ENCODE measurements around the gene MIP. TPM values are rescaled to one million over a fixed set of nuclear protein-coding genes. Genes with fewer than 3 reads are reported as not detected.
"Not testable (repeated sequence)": the region's sequence is repeated elsewhere in the genome, so short reads cannot be mapped to it uniquely, and the experiment has no call there.

Gene MIP
- polyA plus RNA-seq (ENCODE audit: low read depth in 6 of 6), result not detected

DNA sequence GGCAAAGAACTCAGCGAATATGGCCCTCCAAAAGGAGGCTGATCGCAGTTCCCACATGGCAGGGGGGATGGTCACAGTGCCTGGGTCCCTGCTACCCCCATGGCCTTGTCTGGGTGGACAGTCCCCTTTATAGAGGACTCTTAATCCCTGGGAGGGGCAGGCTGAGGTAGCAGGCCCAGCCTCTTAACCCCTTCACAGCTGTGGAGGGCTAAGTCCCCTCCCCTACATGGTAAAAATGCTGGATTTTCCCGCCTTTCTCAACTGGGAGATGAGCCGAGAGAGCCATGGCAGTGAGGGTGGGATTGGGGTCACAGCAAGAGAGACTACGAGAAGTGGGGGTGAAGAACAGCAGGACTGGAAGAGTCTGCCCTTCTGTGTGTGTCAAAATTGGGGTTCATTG, at the start of gene MIP:
TSS of gene MIP (minus strand) at position 101 of the 400 bp plus-strand sequence. CDS start at position 57, 44 bp downstream.
- H3K4me3 Mint-ChIP-seq, result peak within 1 kb of the TSS in 1 of 8 donors; percentile 49
- no peaks in the 10 kb centered on the region for H3K27me3 Mint-ChIP-seq
- no peaks in the 10 kb centered on the region for H3K36me3 Mint-ChIP-seq

DNA sequence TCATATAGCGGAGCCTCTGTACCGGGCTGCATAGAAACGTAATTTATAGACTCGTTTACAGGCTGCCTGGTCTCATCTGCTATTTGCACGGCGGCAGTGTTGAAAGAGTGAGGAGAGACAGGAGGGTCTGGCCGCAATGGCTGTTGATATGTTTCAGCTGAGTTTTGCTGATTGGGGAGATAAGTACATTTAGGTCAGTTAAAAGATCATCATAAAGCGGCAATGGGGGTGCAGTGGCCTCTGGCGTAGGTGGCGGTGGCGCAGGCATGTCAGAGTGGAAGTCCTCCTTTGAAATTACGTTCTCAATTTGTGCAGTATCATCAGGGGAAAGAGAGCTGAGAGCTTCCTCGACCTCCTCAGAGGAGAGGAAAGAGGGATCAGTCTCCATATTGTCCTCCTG, 45.4 kb upstream of the MIP start:
- not testable (repeated sequence) for H3K27ac Mint-ChIP-seq; H3K4me3 Mint-ChIP-seq; ATAC-seq (ENCODE audit: low read depth in 2 of 2); H3K9me3 Mint-ChIP-seq; H3K36me3 Mint-ChIP-seq; DNase-seq; H3K27me3 Mint-ChIP-seq
- peaks cover 0 to 10% (median 9%) of the 10 kb centered on the region in 3 donors for H3K4me1 Mint-ChIP-seq

More for the DNA sequence above, at the start of gene MIP:
- Mint-ChIP-seq H3K27ac (peak within 1 kb of the TSS in 3 of 6 donors; percentile 24 to 53 (median 44)), H3K4me1 (peaks cover 9 to 15% (median 10%) of the 10 kb centered on the region in 3 donors), H3K9me3 (no peaks in the 10 kb centered on the region)
- no peak for ATAC-seq (ENCODE audit: low read depth in 2 of 2)
- no peak for DNase-seq

DNA sequence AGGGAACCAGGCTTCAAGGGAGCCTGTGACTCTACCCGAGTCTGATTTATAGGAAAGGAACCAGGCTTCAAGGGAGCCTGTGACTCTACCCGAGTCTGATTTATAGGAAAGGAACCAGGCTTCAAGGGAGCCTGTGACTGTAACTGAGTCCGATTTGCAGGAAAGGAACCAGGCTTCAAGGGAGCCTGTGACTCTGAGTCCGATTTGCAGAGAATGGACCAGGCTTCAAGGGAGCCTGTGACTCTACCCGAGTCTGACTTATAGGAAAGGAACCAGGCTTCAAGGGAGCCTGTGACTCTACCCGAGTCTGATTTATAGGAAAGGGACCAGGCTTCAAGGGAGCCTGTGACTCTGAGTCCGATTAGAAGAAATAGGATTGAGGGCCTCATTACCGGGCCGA, 45.0 kb upstream of the MIP start:
- H3K27ac Mint-ChIP-seq; H3K36me3 Mint-ChIP-seq; H3K4me3 Mint-ChIP-seq; H3K27me3 Mint-ChIP-seq; H3K9me3 Mint-ChIP-seq; DNase-seq; ATAC-seq (ENCODE audit: low read depth in 2 of 2): not testable (repeated sequence)
- peaks cover 0 to 10% (median 9%) of the 10 kb centered on the region in 3 donors for H3K4me1 Mint-ChIP-seq

DNA sequence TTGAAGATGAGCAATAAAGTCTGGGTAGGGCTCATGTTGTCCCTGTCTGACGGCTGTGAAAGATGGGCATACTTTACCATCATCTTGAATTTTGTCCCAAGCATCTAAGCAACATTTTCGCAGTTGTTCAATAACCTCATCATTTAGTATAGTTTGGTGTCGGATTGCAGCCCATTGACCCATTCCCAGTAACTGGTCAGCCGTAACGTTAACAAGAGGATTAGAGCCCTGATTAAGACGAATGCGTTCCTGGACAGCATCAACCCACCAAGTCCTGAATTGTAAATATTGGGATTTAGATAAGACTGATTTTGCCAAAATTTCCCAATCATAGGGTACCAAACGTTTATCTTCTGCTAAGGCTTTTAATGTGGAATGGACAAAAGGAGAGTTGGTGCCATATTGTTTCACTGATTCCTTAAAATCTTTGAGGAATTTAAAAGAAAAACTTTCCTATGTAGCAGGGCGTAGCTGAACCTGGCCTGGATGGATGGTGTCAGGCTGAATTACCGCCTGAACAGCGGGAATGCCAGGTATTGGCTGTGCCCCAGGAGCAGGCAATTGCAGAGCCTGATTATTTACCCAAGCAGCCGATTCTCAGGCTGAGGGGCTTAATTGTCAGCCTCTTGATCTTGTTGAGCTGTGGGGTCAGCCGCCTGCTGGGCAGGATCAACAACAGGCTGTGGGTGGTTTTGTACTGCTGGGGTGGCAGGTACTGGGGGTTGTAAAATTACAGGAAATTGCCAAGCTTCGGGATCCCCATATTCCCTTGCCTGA, 43.9 kb upstream of the MIP start:
- H3K27ac Mint-ChIP-seq, result peak overlapping the region in 1 of 6 donors; percentile 17
- not testable (repeated sequence) for H3K4me3 Mint-ChIP-seq; H3K9me3 Mint-ChIP-seq; H3K27me3 Mint-ChIP-seq; H3K36me3 Mint-ChIP-seq; ATAC-seq (ENCODE audit: low read depth in 2 of 2); DNase-seq
- peaks cover 0 to 10% (median 9%) of the 10 kb centered on the region in 3 donors for H3K4me1 Mint-ChIP-seq

DNA sequence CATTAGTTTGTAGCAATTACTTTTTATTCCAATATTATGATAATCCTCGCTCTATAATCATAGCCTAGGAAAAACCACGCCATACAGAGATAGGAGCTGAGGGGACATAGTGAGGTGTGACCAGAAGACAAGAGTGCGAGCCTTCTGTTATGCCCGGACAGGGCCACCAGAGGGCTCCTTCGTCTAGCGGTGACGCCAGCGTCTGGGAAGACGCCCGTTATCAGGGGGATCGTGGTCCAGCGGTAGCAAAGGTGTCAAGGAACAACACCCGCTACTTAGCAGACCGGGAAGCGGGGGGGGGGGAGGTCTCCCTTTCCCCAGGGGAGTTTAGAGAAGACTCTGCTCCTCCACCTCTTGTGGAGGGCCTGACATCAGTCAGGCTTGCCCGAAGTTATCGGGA, 42.2 kb upstream of the MIP start:
- DNase-seq, result peak; percentile 13
- not testable (repeated sequence) for H3K36me3 Mint-ChIP-seq; H3K9me3 Mint-ChIP-seq; H3K27me3 Mint-ChIP-seq; ATAC-seq (ENCODE audit: low read depth in 2 of 2)
- Mint-ChIP-seq H3K27ac (peak overlapping the region in 1 of 6 donors; percentile 76), H3K4me3 (peak overlapping the region in 6 of 8 donors; percentile 62 to 79 (median 68)), H3K4me1 (peaks cover 0 to 10% (median 9%) of the 10 kb centered on the region in 3 donors)

DNA sequence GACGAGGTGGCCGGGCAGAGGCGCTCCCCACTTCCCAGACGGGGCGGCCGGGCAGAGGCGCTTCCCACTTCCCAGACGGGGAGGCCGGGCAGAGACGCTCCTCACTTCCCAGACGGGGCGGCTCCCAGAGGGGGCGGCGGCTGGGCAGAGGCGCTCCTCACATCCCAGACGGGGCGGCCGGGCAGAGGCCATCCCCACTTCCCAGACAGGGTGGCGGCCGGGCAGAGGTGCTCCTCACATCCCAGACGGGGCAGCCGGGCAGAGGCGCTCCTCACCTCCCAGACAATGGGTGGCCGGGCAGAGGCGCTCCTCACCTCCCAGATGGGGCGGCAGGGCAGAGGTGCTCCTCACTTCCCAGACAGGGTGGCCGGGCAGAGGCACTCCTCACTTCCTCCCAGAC, 40.0 kb upstream of the MIP start:
- H3K4me3 Mint-ChIP-seq; H3K9me3 Mint-ChIP-seq; ATAC-seq (ENCODE audit: low read depth in 2 of 2); DNase-seq; H3K4me1 Mint-ChIP-seq; H3K27ac Mint-ChIP-seq; H3K36me3 Mint-ChIP-seq: not testable (repeated sequence)
- H3K27me3 Mint-ChIP-seq, result peaks cover 5 to 21% (median 16%) of the 10 kb centered on the region in 3 donors

DNA sequence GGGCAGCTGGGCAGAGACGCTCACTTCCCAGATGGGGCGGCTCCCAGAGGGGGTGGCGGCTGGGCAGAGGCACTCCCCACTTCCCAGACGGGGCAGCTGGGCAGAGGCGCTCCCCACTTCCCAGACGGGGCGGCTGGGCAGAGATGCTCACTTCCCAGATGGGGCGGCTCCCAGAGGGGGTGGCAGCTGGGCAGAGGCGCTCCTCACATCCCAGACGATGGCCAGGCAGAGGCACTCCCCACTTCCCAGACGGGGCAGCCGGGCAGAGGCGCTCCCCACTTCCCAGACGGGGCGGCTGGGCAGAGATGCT, 39.6 kb upstream of the MIP start:
- H3K27ac Mint-ChIP-seq; H3K4me3 Mint-ChIP-seq; DNase-seq; ATAC-seq (ENCODE audit: low read depth in 2 of 2); H3K4me1 Mint-ChIP-seq; H3K9me3 Mint-ChIP-seq; H3K36me3 Mint-ChIP-seq: not testable (repeated sequence)
- peaks cover 5 to 21% (median 16%) of the 10 kb centered on the region in 3 donors for H3K27me3 Mint-ChIP-seq

DNA sequence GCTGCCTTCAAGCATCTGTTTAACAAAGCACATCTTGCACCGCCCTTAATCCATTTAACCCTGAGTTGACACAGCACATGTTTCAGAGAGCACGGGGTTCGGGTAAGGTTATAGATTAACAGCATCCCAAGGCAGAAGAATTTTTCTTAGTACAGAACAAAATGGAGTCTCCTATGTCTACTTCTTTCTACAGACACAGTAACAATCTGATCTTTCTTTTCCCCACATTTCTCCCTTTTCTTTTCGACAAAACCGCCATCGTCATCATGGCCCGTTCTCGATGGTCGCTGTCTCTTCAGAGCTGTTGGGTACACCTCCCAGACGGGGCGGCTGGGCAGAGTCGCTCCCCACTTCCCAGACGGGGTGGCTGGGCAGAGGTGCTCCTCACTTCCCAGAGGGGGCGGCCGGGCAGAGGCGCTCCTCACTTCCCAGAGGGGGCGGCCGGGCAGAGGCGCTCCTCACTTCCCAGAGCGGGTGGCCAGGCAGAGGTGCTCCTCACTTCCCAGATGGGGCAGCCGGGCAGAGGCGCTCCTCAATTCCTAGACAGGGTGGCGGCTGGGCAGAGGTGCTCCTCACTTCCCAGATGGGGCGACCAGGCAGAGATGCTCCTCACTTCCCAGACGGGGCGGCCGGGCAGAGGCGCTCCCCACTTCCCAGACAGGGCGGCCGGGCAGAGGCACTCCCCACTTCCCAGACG, 39.1 kb upstream of the MIP start:
- not testable (repeated sequence) for H3K36me3 Mint-ChIP-seq; H3K4me3 Mint-ChIP-seq; ATAC-seq (ENCODE audit: low read depth in 2 of 2); DNase-seq; H3K9me3 Mint-ChIP-seq; H3K27ac Mint-ChIP-seq
- H3K27me3 Mint-ChIP-seq, result peaks cover 5 to 21% (median 16%) of the 10 kb centered on the region in 3 donors
- peaks cover 2 to 13% (median 7%) of the 10 kb centered on the region in 3 donors for H3K4me1 Mint-ChIP-seq

DNA sequence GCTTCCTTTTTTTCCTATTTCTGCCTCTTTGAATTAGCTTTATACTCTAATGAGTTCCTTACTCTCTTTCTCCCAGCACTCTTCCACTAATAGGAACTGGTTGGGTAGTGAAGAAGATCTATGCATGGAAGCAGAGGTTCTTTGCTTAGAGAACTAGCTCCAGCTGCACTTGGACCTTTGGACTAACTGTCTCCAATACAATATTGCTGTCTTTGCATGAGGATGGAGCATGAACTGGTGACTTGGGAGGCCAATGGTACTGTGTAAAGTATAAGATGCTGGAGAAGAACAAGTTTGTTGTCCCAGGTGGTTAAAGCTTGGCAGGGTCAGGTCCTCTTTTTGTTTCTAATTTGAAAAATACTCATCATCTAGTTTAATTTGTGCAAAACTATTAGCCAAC, 35.9 kb upstream of the MIP start:
- DNase-seq, result no peak
- Mint-ChIP-seq H3K36me3 (no peaks in the 10 kb centered on the region), H3K27ac (no peak overlapping the region), H3K9me3 (peaks cover 0 to 2% (median 0%) of the 10 kb centered on the region in 7 donors), H3K27me3 (peaks cover 9 to 21% (median 16%) of the 10 kb centered on the region in 3 donors), H3K4me3 (peak overlapping the region in 1 of 8 donors; percentile 70), H3K4me1 (peaks cover 15 to 18% (median 15%) of the 10 kb centered on the region in 3 donors)
- ATAC-seq (ENCODE audit: low read depth in 2 of 2), result no peak

DNA sequence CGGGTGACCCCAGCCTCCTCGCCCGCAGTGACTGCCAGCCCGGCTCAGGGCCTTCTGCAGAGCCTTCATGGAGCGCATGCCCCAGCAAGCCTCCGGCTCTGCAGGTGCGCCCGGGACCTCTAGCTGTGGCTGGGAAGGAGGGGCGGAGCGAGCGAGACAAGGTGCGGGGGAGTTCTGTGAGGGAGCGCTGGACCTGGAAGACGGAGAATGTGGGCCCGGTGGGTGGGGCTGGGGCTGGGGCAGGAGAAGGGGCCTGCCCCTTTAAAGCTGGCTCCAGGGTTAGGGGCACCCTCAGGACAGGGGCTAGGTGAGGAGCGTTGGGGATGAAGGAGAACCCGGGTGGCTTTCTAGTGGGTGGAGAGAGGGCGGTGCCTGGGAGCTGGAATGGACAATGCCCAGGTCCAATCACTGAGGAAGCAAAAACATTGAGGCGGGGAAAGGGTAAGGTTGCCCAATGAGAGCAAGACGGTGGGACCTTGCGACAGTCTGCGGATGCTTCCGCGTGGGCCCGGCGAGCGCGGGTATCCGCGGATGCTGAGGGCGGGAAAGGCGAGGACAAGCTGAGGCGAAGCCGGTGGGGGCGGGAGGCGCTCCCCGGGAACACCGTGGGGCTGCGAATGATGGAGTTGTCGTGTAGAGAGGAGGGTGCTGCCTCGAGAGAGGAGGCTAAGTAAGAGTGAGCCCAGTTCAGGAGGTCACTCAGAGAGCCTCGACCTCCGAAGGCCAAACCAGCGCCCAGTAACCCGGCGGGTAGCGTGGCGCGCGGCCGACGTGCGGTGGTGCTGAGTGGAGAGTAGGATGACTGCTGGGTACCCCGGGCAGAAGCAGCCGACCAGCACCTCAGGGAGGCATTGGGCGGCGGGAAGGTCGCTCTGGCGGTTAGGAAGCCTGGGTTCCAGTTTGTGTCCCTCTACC, 33.8 kb upstream of the MIP start, which contains the start of gene GLS2:
TSS of gene GLS2 (minus strand) at position 121 of the 915 bp plus-strand sequence. CDS start at position 78, 43 bp downstream.
- peak within 1 kb of the TSS; percentile 67 to 83 (median 77) for H3K27ac Mint-ChIP-seq

DNA sequence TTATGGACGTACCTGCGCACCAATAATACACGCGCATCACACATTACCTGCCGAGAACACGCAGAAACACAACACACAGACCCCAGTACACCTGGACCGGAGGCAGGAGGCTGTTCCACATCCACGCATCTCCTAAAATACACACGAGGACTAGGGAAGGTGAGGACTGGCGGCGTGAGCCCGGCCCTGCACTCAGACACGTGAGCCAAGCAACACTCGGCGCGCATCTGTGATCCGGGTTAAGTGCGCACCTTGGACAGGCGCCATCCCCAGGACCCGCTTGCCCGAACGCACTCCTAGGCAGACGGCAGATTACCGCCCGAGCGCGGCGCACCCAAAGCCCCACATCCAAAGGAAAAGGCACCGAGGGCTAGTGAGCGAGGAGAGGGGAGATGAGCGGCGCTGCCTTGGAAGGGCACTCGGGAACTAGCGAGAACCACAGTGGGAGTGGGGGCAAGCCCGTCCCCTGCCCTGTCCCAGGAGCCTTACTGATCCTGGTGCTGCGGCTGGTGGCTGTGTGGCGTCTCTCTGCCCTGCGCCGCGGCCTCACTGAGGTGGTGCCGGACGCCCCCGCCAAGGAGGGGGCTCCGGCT, 33.1 kb upstream of the MIP start:
- H3K27ac Mint-ChIP-seq, result peak overlapping the region in 5 of 6 donors; percentile 60 to 73 (median 67)
- peaks cover 0 to 2% (median 0%) of the 10 kb centered on the region in 7 donors for H3K9me3 Mint-ChIP-seq
- peak; percentile 15 to 18 for ATAC-seq (ENCODE audit: low read depth in 2 of 2)
- H3K36me3 Mint-ChIP-seq, result no peaks in the 10 kb centered on the region
- peak overlapping the region; percentile 84 to 98 (median 95) for H3K4me3 Mint-ChIP-seq
- peaks cover 9 to 21% (median 16%) of the 10 kb centered on the region in 3 donors for H3K27me3 Mint-ChIP-seq
- peak; percentile 30 for DNase-seq
- H3K4me1 Mint-ChIP-seq, result peaks cover 15 to 18% (median 15%) of the 10 kb centered on the region in 3 donors

More for the DNA sequence above, 33.8 kb upstream of the MIP start, which contains the start of gene GLS2:
- ATAC-seq (ENCODE audit: low read depth in 2 of 2), result peak; percentile 97
- Mint-ChIP-seq H3K4me1 (peaks cover 15 to 18% (median 15%) of the 10 kb centered on the region in 3 donors), H3K4me3 (peak within 1 kb of the TSS; percentile 84 to 98 (median 95)), H3K36me3 (no peaks in the 10 kb centered on the region), H3K9me3 (peaks cover 0 to 2% (median 0%) of the 10 kb centered on the region in 7 donors), H3K27me3 (peaks cover 9 to 21% (median 16%) of the 10 kb centered on the region in 3 donors)
- DNase-seq, result peak; percentile 77

DNA sequence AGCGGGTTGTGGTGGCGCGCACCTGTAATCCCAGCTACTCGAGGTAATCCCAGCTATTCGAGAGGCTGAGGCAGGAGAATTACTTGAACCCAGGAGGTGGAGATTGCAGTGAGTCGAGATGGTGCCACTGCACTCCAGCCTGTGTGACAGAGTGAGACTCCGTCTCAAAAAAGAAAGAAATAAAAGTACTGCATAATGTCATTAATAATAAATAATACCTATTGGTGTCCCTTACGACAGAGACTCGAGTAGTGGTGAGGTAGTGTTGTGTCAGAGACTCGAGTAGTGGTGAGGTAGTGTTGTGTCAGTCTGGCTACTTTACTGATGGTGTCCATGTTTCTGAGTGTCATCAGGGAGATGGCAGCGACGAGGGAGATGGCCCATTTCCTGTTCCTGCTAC, 32.2 kb upstream of the MIP start:
- Mint-ChIP-seq H3K36me3 (no peaks in the 10 kb centered on the region), H3K4me1 (peaks cover 15 to 18% (median 15%) of the 10 kb centered on the region in 3 donors), H3K27me3 (peaks cover 9 to 18% (median 13%) of the 10 kb centered on the region in 3 donors), H3K4me3 (peak overlapping the region; percentile 22 to 98 (median 93)), H3K27ac (no peak overlapping the region), H3K9me3 (peaks cover 0 to 2% (median 0%) of the 10 kb centered on the region in 7 donors)
- DNase-seq (no peak), ATAC-seq (ENCODE audit: low read depth in 2 of 2) (no peak)
